Measurements from ENCODE around the gene E2F3.
A peak's percentile ranks its signal among the peaks of the same experiment; 100 is the strongest.

E2F3 gene

DNA sequence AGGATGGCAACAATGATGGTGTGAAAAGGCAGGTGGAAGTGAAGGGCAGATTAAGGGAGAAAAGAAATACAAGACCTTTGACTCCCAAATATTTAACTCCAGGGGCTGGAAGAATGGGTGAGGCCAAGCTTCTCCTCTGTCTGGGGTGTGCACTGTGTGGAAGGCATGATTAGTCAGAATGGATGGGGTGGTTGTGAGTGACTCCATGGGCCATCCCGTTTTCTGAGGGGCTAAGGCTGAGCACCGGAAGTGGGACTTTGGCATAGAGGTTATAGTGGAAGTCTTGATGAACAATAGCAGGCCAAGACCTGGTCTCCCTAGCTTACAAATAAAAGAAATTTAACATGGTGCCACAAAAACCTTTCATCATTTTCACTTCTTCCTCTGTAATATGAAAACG, 12.1 kb downstream of the E2F3 start:
- in situ Hi-C loops (cut with MboI; ENCODE audit: low pct_unique_long_range_greater_than_20kb, low sequenced_read_pairs, unreplicated experiment) = no loop called here
- DNase-seq (ENCODE audit: low spot score) = no peak
- TF ChIP-seq, protein P1, sequence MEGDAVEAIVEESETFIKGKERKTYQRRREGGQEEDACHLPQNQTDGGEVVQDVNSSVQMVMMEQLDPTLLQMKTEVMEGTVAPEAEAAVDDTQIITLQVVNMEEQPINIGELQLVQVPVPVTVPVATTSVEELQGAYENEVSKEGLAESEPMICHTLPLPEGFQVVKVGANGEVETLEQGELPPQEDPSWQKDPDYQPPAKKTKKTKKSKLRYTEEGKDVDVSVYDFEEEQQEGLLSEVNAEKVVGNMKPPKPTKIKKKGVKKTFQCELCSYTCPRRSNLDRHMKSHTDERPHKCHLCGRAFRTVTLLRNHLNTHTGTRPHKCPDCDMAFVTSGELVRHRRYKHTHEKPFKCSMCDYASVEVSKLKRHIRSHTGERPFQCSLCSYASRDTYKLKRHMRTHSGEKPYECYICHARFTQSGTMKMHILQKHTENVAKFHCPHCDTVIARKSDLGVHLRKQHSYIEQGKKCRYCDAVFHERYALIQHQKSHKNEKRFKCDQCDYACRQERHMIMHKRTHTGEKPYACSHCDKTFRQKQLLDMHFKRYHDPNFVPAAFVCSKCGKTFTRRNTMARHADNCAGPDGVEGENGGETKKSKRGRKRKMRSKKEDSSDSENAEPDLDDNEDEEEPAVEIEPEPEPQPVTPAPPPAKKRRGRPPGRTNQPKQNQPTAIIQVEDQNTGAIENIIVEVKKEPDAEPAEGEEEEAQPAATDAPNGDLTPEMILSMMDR (IDR thresholded peaks at IDR 0.05; ENCODE audit: extremely low read depth, insufficient read depth, missing control alignments) = no peak

DNA sequence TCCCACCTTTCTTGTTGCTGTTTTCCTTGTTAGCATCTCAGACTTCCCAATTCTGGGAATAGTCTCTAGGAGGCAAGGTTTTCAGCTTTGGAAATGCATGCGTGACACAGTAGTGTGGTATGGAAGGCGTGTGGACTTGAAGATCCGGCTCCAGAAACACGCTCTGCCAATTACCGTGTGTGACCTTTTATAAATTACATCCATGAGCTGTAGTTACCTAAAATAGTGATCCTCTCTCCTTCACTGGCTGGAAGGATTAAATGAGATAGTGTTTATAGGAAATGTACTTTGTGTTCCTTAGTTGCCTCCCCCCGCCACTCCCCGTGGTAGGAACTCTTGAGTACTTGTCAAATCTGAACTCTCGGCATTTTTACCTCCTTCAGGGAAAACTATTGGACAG, 13.0 kb downstream of the E2F3 start:
- DNase-seq (ENCODE audit: low spot score) = no peak
- in situ Hi-C loops (cut with MboI; ENCODE audit: low pct_unique_long_range_greater_than_20kb, low sequenced_read_pairs, unreplicated experiment) = no loop called here
- TF ChIP-seq, protein P1 (IDR thresholded peaks at IDR 0.05; ENCODE audit: extremely low read depth, insufficient read depth, missing control alignments) = no peak

- DNase-seq (ENCODE audit: low spot score) = no peak
- TF ChIP-seq, protein P1 (IDR thresholded peaks at IDR 0.05; ENCODE audit: extremely low read depth, insufficient read depth, missing control alignments) = no peak
- in situ Hi-C loops (cut with MboI; ENCODE audit: low pct_unique_long_range_greater_than_20kb, low sequenced_read_pairs, unreplicated experiment) = no loop called here
Measured at GRCh38 chr6:20415304-20415703, 13.6 kb downstream of the E2F3 start.

GRCh38 chr6:20415712-20416454, 14.2 kb downstream of the E2F3 start:
- in situ Hi-C loops (cut with MboI; ENCODE audit: low pct_unique_long_range_greater_than_20kb, low sequenced_read_pairs, unreplicated experiment) = no loop called here
- no peak for DNase-seq (ENCODE audit: low spot score)
- TF ChIP-seq, protein P1 (IDR thresholded peaks at IDR 0.05; ENCODE audit: extremely low read depth, insufficient read depth, missing control alignments) = no peak

DNA sequence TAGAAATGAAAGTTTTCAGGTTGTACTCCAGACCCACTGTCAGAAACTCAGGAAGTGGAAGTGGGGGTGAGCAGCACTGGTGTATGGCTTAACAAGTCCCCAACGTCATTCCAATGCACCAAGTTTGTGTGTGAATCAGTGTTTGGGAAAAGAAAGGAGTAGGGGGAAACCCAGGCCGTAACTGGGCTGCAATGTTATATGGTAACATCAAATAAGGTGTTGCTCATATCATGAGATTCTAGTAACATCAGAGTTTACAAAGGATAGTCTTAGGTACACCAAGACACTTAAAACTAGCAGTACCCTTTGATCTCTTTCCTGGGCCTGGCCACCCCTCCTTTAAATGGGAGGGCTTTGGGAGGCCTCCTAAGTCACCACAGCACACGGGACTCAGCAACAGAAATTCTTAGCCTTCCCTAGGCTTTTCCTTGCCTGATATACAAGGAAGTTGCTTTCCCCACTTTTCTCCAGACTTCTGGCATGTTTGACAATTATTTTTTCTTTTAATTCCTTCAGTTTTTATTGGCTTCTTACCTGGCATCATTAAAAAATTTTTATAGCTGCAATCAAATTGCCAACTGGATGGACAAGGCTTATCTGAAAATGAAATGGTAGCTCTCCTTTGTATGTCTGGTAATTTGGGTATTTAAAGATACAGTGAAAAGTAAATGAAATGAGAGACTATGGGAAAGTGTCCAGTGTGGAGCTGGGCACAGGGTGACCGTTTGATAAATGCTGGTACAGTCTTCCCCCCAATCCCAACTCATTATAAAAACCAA, 15.1 kb downstream of the E2F3 start:
- no peak for DNase-seq (ENCODE audit: low spot score)
- in situ Hi-C loops (cut with MboI; ENCODE audit: low pct_unique_long_range_greater_than_20kb, low sequenced_read_pairs, unreplicated experiment) = no loop called here
- TF ChIP-seq, protein P1 (IDR thresholded peaks at IDR 0.05; ENCODE audit: extremely low read depth, insufficient read depth, missing control alignments) = no peak

DNA sequence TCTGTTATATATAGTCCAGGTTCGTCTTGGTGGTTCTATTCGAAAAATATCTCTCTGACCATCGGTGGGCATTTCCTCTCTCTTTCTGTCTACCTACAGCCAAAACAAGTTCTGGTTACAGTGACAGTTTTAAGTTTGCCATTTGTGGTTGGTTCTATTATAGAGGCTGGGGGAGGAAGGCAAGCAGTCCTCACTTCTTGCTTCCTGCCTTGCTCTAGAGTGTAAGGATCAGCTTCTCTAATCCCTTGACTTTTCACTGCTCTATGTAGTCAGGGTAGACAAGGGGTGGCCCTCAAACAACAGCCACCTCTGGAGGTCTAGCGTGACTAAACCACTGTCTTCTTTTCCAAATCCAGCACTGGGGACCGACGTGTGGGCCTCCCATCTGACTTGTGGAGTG, 16.1 kb downstream of the E2F3 start:
- in situ Hi-C loops (cut with MboI; ENCODE audit: low pct_unique_long_range_greater_than_20kb, low sequenced_read_pairs, unreplicated experiment) = no loop called here
- TF ChIP-seq, protein P1 (IDR thresholded peaks at IDR 0.05; ENCODE audit: extremely low read depth, insufficient read depth, missing control alignments) = no peak
- peak; percentile 25 for DNase-seq (ENCODE audit: low spot score)

Measured in GM13977 (cell line).